ENCODE data around the gene CDX2.
"Not testable (repeated sequence)": the region's sequence is repeated elsewhere in the genome, so short reads cannot be mapped to it uniquely, and the experiment has no call there.

Gene CDX2

DNA sequence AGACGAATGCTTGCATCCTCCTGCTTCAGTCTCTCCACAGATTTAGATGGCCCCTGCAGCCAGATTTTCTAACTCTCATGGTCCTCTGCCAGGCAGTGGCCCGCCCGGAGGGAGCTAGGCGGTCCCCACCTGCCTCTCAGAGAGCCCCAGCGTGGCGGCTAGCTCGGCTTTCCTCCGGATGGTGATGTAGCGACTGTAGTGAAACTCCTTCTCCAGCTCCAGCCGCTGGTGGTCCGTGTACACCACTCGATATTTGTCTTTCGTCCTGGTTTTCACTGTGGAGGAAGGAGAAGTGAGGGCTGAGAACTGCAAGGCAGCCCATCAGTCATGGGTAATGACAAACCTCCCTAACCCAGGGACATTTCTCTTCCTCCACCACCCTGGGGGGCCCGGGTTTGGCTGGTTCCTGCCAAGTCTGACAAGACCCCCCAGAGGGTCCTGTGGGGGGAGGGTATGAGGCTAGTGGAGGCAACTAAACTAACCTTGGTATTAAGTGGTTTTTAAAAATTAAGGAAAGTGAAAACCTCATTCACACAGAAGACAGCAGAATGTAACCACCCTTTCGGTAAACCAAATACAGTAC is 4.3 kb downstream of the CDX2 start:
- DNase-seq (ENCODE audit: low read depth in 2 of 2) = no peak

DNA sequence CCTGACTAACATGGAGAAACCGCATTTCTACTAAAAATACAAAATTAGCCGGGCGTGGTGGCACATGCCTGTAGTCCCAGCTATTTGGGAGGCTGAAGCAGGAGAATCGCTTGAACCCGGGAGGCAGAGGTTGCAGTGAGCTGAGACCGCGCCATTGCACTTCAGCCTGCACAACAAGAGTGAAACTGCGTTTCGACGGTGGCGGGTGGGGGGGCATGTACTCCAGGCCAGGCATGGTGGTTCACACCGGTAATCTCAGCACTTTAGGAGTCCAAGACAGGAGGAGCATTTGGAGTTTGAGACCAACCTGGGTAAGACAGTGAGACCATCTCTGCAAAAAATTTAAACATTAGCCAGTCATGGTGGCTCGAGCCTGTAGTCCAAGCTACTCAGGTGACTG is 4.9 kb downstream of the CDX2 start:
- DNase-seq (ENCODE audit: low read depth in 2 of 2) = not testable (repeated sequence)

DNA sequence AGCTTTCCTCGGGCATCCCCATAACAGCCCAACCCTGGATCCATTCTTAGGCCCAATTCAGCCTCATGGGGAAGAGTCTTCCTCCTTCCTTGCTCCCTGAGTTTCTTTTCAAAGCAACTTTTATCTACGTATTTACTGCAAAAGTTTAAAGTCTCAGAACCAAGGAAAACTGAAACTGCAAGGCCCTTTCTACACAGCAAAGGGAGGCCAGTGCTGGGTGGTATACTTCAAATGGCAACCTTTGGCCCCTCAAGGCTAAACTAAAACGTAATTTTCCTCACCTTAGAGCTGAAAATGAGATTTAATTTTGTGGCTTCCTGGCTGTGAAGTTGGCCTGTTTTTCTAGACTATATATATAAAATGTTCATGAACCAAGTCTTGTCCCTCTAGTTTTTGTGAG is 5.6 kb downstream of the CDX2 start:
- DNase-seq (ENCODE audit: low read depth in 2 of 2) = no peak

GRCh38 chr13:27962982-27963381 is 6.1 kb downstream of the CDX2 start:
- DNase-seq (ENCODE audit: low read depth in 2 of 2) = no peak

DNA sequence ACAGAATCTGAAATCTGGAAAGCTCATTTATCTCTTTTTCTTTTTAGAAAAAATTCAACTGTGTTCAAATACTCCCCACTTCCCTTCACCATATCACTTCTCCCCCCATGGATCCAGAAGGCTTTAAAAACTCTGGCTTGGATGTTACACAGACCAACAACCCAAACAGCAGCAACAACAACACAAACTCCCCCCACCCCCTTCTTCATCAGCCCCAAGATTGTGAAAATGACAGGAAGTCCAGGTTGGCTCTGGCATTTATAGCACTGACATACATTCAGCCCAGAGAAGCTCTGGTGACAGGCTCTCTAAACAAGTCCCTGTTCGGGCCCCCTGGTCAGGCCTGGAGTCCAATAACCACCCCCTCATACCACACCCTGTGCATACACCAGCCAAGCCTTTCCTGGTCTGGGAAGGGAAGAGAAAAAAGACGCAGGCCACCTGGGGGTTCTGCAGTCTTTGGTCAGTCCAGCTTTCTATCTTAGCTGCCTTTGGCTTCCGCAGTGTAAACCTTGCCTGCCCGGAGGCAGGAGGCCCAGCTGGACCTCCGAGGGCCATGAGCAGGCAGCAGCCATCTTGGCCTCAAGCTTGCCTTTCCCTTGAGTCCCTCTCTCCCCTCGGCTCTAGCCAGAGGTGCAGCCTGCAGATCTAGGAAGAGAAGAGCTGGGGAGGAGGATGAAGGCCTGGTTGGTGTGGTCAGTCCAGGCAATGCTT is 6.8 kb downstream of the CDX2 start:
- DNase-seq (ENCODE audit: low read depth in 2 of 2) = no peak

- DNase-seq (ENCODE audit: low read depth in 2 of 2) = no peak
These were observed 7.7 kb downstream of the CDX2 start for GRCh38 chr13:27961227-27962085.

GRCh38 chr13:27960362-27961226 is 8.5 kb downstream of the CDX2 start:
- DNase-seq (ENCODE audit: low read depth in 2 of 2) = peak in 1 of 2 experiments; percentile 35

DNA sequence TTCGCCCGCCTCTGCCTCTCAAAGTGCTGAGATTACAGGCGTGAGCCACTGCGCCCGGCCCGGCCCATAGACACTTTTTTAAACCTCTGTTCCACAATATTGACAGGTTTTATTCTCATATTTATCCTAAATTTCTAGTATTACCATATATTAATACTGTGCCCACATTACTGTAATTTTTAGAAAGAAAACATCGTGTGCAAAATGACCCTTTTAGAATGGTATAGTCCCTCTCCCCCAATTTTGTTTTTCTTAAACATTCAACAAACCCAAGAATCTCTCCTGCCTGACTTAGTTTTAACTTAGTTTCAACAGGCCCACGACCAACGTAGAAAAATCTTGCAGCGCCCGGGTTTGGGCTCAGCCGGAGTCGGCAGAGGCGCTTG is 9.1 kb downstream of the CDX2 start:
- DNase-seq (ENCODE audit: low read depth in 2 of 2) = no peak

DNA sequence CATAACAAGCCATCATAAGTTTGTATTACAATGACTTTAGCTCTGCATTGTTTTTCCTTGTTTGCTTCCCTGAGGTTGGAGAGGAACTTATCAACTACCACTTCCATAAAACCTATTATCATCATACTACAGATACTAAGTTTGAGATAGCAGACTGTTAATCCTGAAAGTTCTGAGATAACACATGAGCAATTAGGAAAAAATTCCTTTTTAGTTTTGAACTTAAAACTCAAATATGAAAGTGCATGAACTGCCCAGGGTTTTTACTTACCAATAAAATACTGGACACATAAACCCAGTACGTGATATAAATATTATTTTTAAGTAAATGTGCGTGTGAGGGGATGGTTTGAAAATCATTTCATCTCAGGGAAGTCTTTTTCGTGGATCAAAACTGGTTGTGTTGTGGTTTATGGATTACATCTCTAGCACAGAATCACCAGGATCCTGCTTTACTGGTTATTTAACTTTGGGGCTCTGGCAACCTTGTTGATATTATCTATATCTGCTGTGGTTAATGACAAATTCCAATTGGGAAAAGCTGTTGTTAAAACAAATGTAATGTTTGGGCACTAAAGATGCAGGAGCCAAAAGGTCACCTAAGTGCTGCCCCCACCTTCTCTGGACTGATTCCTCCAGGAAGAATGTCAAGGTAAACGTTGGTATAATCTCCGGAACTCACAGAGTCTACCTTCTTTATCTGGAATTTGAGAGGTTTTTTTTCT is 12.4 kb downstream of the CDX2 start:
- DNase-seq (ENCODE audit: low read depth in 2 of 2) = no peak

DNA sequence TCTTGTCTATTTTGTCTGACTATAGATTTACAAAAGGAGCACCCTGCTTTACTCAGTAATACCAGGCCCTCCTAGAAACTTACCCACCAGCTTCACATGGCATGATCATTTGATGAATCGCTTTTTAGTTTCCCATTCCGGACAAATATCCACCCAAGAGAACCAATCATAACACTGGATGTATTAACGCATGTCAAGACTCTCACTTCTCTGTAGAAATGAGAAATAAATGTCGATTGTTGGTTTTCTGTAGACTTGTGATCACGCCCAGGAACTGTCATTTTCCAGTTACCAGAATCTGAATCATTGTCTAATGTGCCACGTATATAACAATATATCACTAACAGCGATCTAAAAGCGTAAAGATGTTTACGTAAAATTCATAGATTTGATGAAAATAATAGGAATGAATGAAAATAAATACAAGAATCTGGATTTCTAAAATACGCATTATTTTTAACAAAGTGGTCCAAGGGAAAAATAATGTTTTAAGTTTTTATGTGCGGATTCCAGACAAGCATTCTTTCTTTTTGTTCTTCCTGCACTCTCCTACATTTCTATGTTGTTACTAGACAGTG is 14.0 kb downstream of the CDX2 start:
- no peak for DNase-seq (ENCODE audit: low read depth in 2 of 2)

DNA sequence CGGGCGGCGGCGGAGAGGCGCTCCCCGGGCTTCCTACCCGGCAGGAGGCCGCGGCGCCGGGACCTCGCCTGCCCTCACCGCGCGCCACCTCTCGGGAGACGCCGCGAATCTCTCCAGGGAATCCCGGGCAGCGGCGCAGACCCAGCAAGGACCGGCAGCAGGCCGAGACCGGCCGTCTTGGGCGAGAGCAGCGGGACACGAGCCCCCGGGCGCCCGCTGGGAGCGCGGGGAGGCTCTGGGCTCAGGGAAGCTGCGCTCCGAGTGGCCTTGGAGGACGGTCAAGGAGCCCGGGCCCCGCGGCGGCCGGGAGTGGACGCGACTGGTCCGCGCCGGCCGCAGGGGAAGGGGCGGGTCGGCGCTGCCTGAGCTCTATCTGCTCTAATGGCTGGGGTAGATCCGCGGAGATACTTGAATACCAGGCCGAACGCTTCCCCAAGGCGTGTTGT is 14.7 kb downstream of the CDX2 start:
- DNase-seq (ENCODE audit: low read depth in 2 of 2) = no peak

DNA sequence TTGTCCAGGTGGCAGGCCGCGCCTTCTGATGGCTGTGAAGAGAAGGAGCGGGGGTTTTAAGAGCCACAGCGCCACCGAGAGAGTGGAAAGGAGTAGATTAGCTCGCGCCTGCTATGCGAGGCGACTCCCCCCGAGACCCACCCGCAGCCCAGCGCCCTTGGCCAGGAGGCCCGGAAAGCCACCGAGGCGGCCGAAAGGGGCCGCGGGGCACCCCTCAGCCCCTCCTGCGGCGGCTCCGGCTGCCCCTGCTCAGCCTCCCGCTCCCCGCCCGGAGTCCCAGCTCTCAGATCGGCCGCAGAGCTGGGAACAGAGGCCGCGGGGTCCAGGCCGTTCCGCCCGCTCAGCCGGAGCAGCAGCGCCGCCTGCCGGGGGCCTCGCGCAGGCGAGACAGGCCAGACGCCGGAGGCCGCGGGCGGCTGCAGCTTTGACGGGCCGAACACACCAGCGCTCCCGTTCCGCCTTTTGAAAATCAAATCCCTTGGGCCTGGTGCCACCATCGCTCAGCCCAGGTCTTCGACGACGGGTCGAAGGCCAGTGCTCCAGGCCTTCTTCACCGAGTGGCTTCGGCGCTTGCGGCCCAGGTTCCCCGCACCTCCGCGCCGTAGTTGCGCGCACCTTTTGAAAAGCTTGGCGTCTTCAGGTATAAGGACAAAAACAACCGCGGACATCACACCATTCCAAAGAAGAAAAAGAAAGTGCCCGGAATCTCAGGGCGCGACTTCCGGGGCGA is 15.3 kb downstream of the CDX2 start:
- DNase-seq (ENCODE audit: low read depth in 2 of 2) = peak; percentile 27 to 72

DNA sequence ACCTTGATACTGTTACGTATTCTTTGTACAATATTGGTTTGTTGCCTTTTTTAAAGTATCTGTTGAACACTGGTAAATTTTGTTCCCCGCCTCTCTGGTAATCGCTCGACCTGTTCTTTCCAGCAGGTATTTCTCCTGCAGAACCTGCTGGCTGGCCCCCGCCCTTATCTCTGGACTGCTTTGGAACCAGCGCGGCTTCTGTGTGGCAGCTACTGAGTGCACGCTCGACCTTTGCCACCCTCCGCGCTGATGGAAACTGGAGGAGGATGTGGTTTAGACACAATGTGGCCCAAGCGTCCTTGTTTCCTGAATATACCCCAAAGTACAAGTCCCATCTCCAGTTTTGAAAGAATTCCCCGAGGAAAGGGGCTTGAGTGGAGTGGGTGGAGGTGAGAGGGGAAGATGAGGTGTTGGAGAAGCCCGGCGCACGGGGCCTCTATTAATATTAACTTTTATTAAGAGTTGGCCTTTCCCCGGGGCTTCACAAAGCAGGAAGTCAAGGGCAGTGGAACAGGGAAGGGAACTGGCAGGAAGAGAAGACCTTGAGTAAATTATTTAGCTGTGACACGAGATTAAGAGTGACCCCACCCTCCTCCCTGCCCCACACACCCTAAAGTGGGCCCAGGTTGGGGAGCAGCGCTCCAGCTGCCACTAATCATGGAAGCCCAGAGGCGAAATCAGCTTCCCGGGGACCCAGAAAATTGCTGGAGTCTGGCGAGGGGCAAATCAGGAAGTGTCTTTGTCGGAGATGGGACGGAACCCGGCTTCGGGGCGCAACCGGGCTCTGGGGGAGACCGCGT is 16.0 kb downstream of the CDX2 start:
- DNase-seq (ENCODE audit: low read depth in 2 of 2) = no peak

- no peak for DNase-seq (ENCODE audit: low read depth in 2 of 2)
These were observed 26.1 kb downstream of the CDX2 start for GRCh38 chr13:27942972-27943371.

- no peak for DNase-seq (ENCODE audit: low read depth in 2 of 2)
These were observed 35.4 kb downstream of the CDX2 start for GRCh38 chr13:27933580-27934328.

DNA sequence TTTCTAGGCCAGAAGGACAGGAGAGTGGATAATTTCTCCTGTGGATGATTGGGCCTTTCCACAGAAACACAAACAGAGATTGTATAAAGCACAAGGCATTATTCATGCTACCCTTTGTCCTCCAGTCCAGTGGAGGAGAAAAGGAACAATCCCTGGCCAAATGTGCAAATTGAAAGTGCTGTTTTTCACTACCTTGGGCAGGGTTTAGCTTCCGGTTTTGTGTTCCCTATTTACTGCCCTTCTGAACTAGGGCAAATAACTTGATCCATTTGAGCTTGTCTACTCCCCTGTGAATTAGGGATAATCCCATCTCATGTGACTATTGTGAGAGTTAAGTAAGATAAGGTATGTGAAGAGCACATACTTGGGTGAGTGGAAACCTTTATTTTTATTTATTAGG is 36.0 kb downstream of the CDX2 start:
- DNase-seq (ENCODE audit: low read depth in 2 of 2) = no peak

GRCh38 chr13:27929868-27930267 is 39.2 kb downstream of the CDX2 start:
- DNase-seq (ENCODE audit: low read depth in 2 of 2) = no peak
